Mesenchymal stem cell (in vitro differentiated cells and primary cell): Measurements from ENCODE around the gene KRTAP12-3. TPM values are rescaled to one million over a fixed set of nuclear protein-coding genes. Genes with fewer than 3 reads are reported as not detected.

ENCODE experiments used
- DNase-seq: peaks from one replicate; pipeline ENCODE4 v3.0.0-alpha.2; 2013
- H2AFZ ChIP-seq: one replicate; pipeline ENCODE4 v1.6.1; 2013; ENCODE audit warnings: low read depth, mild to moderate bottlenecking, control low read depth, inconsistent platforms, low read length, moderate library complexity
- H2AK5ac ChIP-seq: 2 replicates; pipeline ENCODE4 v1.6.1; 2013; ENCODE audit warnings: low read length, moderate library complexity, mild to moderate bottlenecking, inconsistent platforms; ENCODE audit not compliant: severe bottlenecking
- H2BK120ac ChIP-seq: one replicate; pipeline ENCODE4 v1.6.1; 2013; ENCODE audit warnings: low read depth, mild to moderate bottlenecking, inconsistent platforms, low read length, moderate library complexity
- H2BK12ac ChIP-seq, 2 experiments: one replicate each; pipeline ENCODE4 v1.6.1; 2013; ENCODE audit warnings: inconsistent platforms in 2 of 2, low read length in 2 of 2, mild to moderate bottlenecking in 2 of 2, moderate library complexity in 2 of 2, control low read depth in 1 of 2
- H2BK15ac ChIP-seq: one replicate; pipeline ENCODE4 v1.6.1; 2013; ENCODE audit warnings: mild to moderate bottlenecking, low read depth, inconsistent platforms; ENCODE audit not compliant: poor library complexity, severe bottlenecking
- H2BK5ac ChIP-seq: 2 replicates; pipeline ENCODE4 v1.6.1; 2013; ENCODE audit warnings: low read depth, mild to moderate bottlenecking, low read length, control low read depth, inconsistent platforms; ENCODE audit not compliant: poor library complexity, severe bottlenecking
- H3K14ac ChIP-seq, 2 experiments: one replicate each; pipeline ENCODE4 v1.6.1; 2013; ENCODE audit warnings: inconsistent platforms in 2 of 2, low read length in 2 of 2, control low read depth in 1 of 2, mild to moderate bottlenecking in 1 of 2, moderate library complexity in 1 of 2
- H3K18ac ChIP-seq, 2 experiments: one replicate each; pipeline ENCODE4 v1.6.1; 2013; ENCODE audit warnings: inconsistent platforms in 2 of 2, low read length in 2 of 2, control low read depth in 1 of 2, low read depth in 1 of 2, mild to moderate bottlenecking in 1 of 2
- H3K23ac ChIP-seq, 2 experiments: one replicate each; pipeline ENCODE4 v1.6.1; 2013; ENCODE audit warnings: inconsistent platforms in 2 of 2, low read length in 2 of 2, mild to moderate bottlenecking in 2 of 2, moderate library complexity in 2 of 2, control low read depth in 1 of 2
- H3K27ac ChIP-seq: 2 replicates; pipeline ENCODE4 v1.5.1; 2013; ENCODE audit warnings: mild to moderate bottlenecking, moderate library complexity, low read length, control low read depth, inconsistent platforms; ENCODE audit not compliant: poor library complexity, severe bottlenecking
- H3K27me3 ChIP-seq, 2 experiments: 2 replicates each; pipeline versions ENCODE4 v1.6.1 to v1.7.0; 2013; ENCODE audit warnings: low read length in 2 of 2, mild to moderate bottlenecking in 2 of 2, moderate library complexity in 2 of 2, control low read depth in 1 of 2, inconsistent platforms in 1 of 2; ENCODE audit not compliant: control insufficient read depth in 1 of 2, insufficient read depth in 1 of 2
- H3K36me3 ChIP-seq, 2 experiments: 2 replicates each; pipeline versions ENCODE4 v1.6.1 to v1.7.0; 2013; ENCODE audit warnings: low read length in 2 of 2, control low read depth in 1 of 2, inconsistent platforms in 1 of 2, low read depth in 1 of 2, mild to moderate bottlenecking in 1 of 2; ENCODE audit not compliant: insufficient read depth in 2 of 2, control insufficient read depth in 1 of 2
- H3K4ac ChIP-seq, 2 experiments: one replicate each; pipeline ENCODE4 v1.6.1; 2013; ENCODE audit warnings: inconsistent platforms in 2 of 2, low read length in 2 of 2, mild to moderate bottlenecking in 2 of 2, moderate library complexity in 2 of 2, control low read depth in 1 of 2, low read depth in 1 of 2
- H3K4me1 ChIP-seq: 2 replicates; pipeline ENCODE4 v1.6.1; 2013; ENCODE audit warnings: low read depth, low read length, control low read depth; ENCODE audit not compliant: control insufficient read depth, insufficient read depth
- H3K4me2 ChIP-seq: 2 replicates; pipeline ENCODE4 v1.6.1; 2013; ENCODE audit warnings: low read length, mild to moderate bottlenecking, inconsistent platforms; ENCODE audit not compliant: poor library complexity, severe bottlenecking
- H3K4me3 ChIP-seq, 2 experiments: 2 replicates each; pipeline versions ENCODE4 v1.5.1 to v1.7.0; 2013; ENCODE audit warnings: low read length in 2 of 2, mild to moderate bottlenecking in 2 of 2, control low read depth in 1 of 2, low read depth in 1 of 2; ENCODE audit not compliant: insufficient read depth in 1 of 2
- H3K79me1 ChIP-seq: replicated peaks from 2 replicates; pipeline ENCODE4 v1.6.1; 2013; ENCODE audit warnings: mild to moderate bottlenecking, control low read depth, low read length, inconsistent platforms; ENCODE audit not compliant: poor library complexity, severe bottlenecking
- H3K9ac ChIP-seq: 2 replicates; pipeline ENCODE4 v1.7.0; 2013; ENCODE audit warnings: mild to moderate bottlenecking, low read length, moderate library complexity
- H3K9me3 ChIP-seq: 2 replicates; pipeline ENCODE4 v1.7.0; 2013; ENCODE audit warnings: mild to moderate bottlenecking, low read length; ENCODE audit not compliant: control insufficient read depth
- H4K8ac ChIP-seq: one replicate; pipeline ENCODE4 v1.6.1; 2013; ENCODE audit warnings: inconsistent platforms, mild to moderate bottlenecking, low read length, moderate library complexity
- H4K91ac ChIP-seq: one replicate; pipeline ENCODE4 v1.6.1; 2013; ENCODE audit warnings: mild to moderate bottlenecking, low read length, inconsistent platforms
- WGBS: methylation state at CpG from one replicate; pipeline ENCODE4 v1.1.7; 2013; ENCODE audit warnings: mixed read lengths; 5-methylcytosine and 5-hydroxymethylcytosine counted together
- small RNA-seq: library from polyadenylated mRNA; stranded (forward); fragments of <200 nt; extraction: miRNeasy Mini kit (QIAGEN cat#:217004); gene quantifications from one replicate; pipeline ENCODE3, GENCODE V24; 2013; ENCODE audit warnings: low read depth

KRTAP12-3 gene

DNA sequence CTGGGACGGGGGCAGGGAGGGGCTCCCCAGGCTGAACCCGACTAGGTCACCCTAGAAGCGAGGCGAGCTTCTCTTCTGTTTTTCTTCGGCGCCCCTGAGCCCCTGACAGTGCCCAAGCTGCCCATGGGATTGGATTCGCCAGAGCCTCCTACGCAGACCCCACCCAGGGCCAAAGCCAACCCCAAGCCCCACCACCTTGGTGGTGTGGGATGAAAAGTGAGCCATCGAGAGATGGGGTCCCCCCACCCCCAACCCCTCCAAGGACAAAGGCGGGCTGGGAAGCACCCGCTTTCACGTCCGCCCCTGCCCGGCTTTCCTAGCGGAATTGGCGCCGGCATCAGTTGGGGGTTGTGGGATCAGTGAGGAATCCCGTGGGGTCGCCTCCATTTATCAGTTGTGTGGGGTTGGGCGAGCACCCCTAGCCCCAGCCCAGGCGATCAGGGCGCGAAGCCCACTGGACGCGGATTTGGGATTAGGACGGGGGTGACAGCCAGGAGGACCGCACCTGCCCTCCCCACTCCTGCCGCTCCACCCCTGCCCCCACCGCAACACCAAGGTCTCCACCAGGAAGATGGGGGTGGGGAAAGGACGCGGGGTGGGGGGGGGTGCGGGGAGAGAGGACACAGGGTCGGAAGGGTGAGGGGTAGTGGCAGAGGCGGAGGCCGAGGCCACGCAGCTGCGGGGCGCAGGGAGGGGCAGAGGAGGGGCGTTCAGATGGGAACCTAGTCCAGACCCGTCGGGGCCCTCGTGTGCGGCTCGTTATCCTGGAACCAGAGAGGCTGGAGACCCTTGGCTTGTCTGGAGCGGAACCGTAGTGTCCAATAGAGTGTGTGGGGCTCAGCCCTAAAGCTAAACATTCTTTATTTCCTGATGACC lies 49.2 kb downstream of the KRTAP12-3 start:
- no peak overlapping the region for H2BK5ac ChIP-seq
- H3K4me1 ChIP-seq = peaks cover 18% of the 10 kb centered on the region
- 2% methylated on average over 27 of the region's 46 CpGs for WGBS
- H3K4me2 ChIP-seq = no peak overlapping the region
- no peak overlapping the region for H4K8ac ChIP-seq
- H2BK120ac ChIP-seq = no peak overlapping the region
- no peak overlapping the region for H2AK5ac ChIP-seq
- H4K91ac ChIP-seq = no peak overlapping the region
- H3K27me3 ChIP-seq = peaks cover 84 to 91% of the 10 kb centered on the region in 2 experiments
- H3K23ac ChIP-seq = no peak overlapping the region
- no peak overlapping the region for H3K27ac ChIP-seq
- no peak overlapping the region for H3K4ac ChIP-seq
- no peak overlapping the region for H3K14ac ChIP-seq
- H3K18ac ChIP-seq = no peak overlapping the region
- no peaks in the 10 kb centered on the region for H3K9me3 ChIP-seq
- no peak overlapping the region for H2BK12ac ChIP-seq
- H2AFZ ChIP-seq = no peak overlapping the region
- no peak overlapping the region for H3K4me3 ChIP-seq
- no peak for DNase-seq
- H3K9ac ChIP-seq = no peak overlapping the region
- peaks cover 0 to 6% of the 10 kb centered on the region in 2 experiments for H3K36me3 ChIP-seq
- H3K79me1 ChIP-seq = no peaks in the 10 kb centered on the region
- H2BK15ac ChIP-seq = no peak overlapping the region

Small RNA genes lying within 50 kb of the gene (small RNA-seq; reads per million reads assigned to genes)
- not detected for gene KRTAP12-6P
